ENCODE measurements around the gene DDX54.

DDX54 gene

GRCh38 chr12:113174461-113175384 is 10.6 kb downstream of the DDX54 start:
- no peak overlapping the region for H3K4me3 ChIP-seq (replicated peaks in 1 of 2; ENCODE audit: low read depth in 2 of 2, low read length in 2 of 2)
- peak; percentile 75 to 76 for DNase-seq (ENCODE audit: low read depth in 2 of 2)
- peak; percentile 99 for TF ChIP-seq CTCF (IDR thresholded peaks at IDR 0.05; ENCODE audit: low read depth, low read length)

GRCh38 chr12:113173081-113173698 is 12.1 kb downstream of the DDX54 start:
- H3K4me3 ChIP-seq (replicated peaks in 1 of 2; ENCODE audit: low read depth in 2 of 2, low read length in 2 of 2): no peak overlapping the region
- no peak for DNase-seq (ENCODE audit: low read depth in 2 of 2)
- no peak for TF ChIP-seq CTCF (IDR thresholded peaks at IDR 0.05; ENCODE audit: low read depth, low read length)

GRCh38 chr12:113172185-113172584 is 13.1 kb downstream of the DDX54 start:
- no peak for TF ChIP-seq CTCF (IDR thresholded peaks at IDR 0.05; ENCODE audit: low read depth, low read length)

GRCh38 chr12:113171543-113171942 is 13.7 kb downstream of the DDX54 start:
- TF ChIP-seq CTCF (IDR thresholded peaks at IDR 0.05; ENCODE audit: low read depth, low read length): no peak
- H3K4me3 ChIP-seq (replicated peaks in 1 of 2; ENCODE audit: low read depth in 2 of 2, low read length in 2 of 2): no peak overlapping the region
- DNase-seq (ENCODE audit: low read depth in 2 of 2): no peak

More at GRCh38 chr12:113172185-113172584, 13.1 kb downstream of the DDX54 start:
- DNase-seq (ENCODE audit: low read depth in 2 of 2): no peak
- H3K4me3 ChIP-seq (replicated peaks in 1 of 2; ENCODE audit: low read depth in 2 of 2, low read length in 2 of 2): no peak overlapping the region

GRCh38 chr12:113170926-113171325 is 14.4 kb downstream of the DDX54 start:
- TF ChIP-seq CTCF (IDR thresholded peaks at IDR 0.05; ENCODE audit: low read depth, low read length): no peak
- H3K4me3 ChIP-seq (replicated peaks in 1 of 2; ENCODE audit: low read depth in 2 of 2, low read length in 2 of 2): no peak overlapping the region
- DNase-seq (ENCODE audit: low read depth in 2 of 2): no peak

- H3K4me3 ChIP-seq (replicated peaks in 1 of 2; ENCODE audit: low read depth in 2 of 2, low read length in 2 of 2): no peak overlapping the region
- no peak for TF ChIP-seq CTCF (IDR thresholded peaks at IDR 0.05; ENCODE audit: low read depth, low read length)
- DNase-seq (ENCODE audit: low read depth in 2 of 2): no peak
Measured at GRCh38 chr12:113170457-113170856, 14.8 kb downstream of the DDX54 start.
